Measurements from ENCODE around the gene CCR5AS.
"Not testable (repeated sequence)": the region's sequence is repeated elsewhere in the genome, so short reads cannot be mapped to it uniquely, and the experiment has no call there.

Gene CCR5AS

GRCh38 chr3:46429671-46430070 lies 22.8 kb upstream of the CCR5AS start:
- in situ Hi-C loops (cut with MboI; ENCODE audit: low sequenced_read_pairs) = no loop called here

- in situ Hi-C loops (cut with MboI; ENCODE audit: low sequenced_read_pairs) = no loop called here
These were observed 22.4 kb upstream of the CCR5AS start for GRCh38 chr3:46429250-46429649.

- in situ Hi-C loops (cut with MboI; ENCODE audit: low sequenced_read_pairs) = no loop called here
These were observed 21.3 kb upstream of the CCR5AS start for GRCh38 chr3:46427916-46428833.

GRCh38 chr3:46427404-46427803 lies 20.5 kb upstream of the CCR5AS start:
- in situ Hi-C loops (cut with MboI; ENCODE audit: low sequenced_read_pairs) = not testable (repeated sequence)

- in situ Hi-C loops (cut with MboI; ENCODE audit: low sequenced_read_pairs) = not testable (repeated sequence)
These were observed 19.6 kb upstream of the CCR5AS start for GRCh38 chr3:46426476-46426875.

GRCh38 chr3:46423588-46423987 lies 16.7 kb upstream of the CCR5AS start:
- in situ Hi-C loops (cut with MboI; ENCODE audit: low sequenced_read_pairs) = no loop called here

GRCh38 chr3:46422617-46423016 lies 15.8 kb upstream of the CCR5AS start:
- in situ Hi-C loops (cut with MboI; ENCODE audit: low sequenced_read_pairs) = no loop called here

- in situ Hi-C loops (cut with MboI; ENCODE audit: low sequenced_read_pairs) = no loop called here
These were observed 14.1 kb upstream of the CCR5AS start for GRCh38 chr3:46420931-46421330.

- in situ Hi-C loops (cut with MboI; ENCODE audit: low sequenced_read_pairs) = no loop called here
These were observed 12.9 kb upstream of the CCR5AS start for GRCh38 chr3:46419816-46420215.

- in situ Hi-C loops (cut with MboI; ENCODE audit: low sequenced_read_pairs) = no loop called here
These were observed 11.2 kb upstream of the CCR5AS start for GRCh38 chr3:46417841-46418611.

- in situ Hi-C loops (cut with MboI; ENCODE audit: low sequenced_read_pairs) = no loop called here
These were observed 10.1 kb upstream of the CCR5AS start for GRCh38 chr3:46416811-46417510.

GRCh38 chr3:46416125-46416810 lies 9.4 kb upstream of the CCR5AS start:
- in situ Hi-C loops (cut with MboI; ENCODE audit: low sequenced_read_pairs) = no loop called here

- in situ Hi-C loops (cut with MboI; ENCODE audit: low sequenced_read_pairs) = no loop called here
These were observed 7.9 kb upstream of the CCR5AS start for GRCh38 chr3:46414739-46415138.

- in situ Hi-C loops (cut with MboI; ENCODE audit: low sequenced_read_pairs) = no loop called here
These were observed 7.1 kb upstream of the CCR5AS start for GRCh38 chr3:46413951-46414350.

GRCh38 chr3:46412786-46413298 lies 6.0 kb upstream of the CCR5AS start:
- in situ Hi-C loops (cut with MboI; ENCODE audit: low sequenced_read_pairs) = no loop called here

GRCh38 chr3:46411271-46411670 lies 4.4 kb upstream of the CCR5AS start:
- in situ Hi-C loops (cut with MboI; ENCODE audit: low sequenced_read_pairs) = no loop called here

GRCh38 chr3:46410669-46411068 lies 3.8 kb upstream of the CCR5AS start:
- in situ Hi-C loops (cut with MboI; ENCODE audit: low sequenced_read_pairs) = no loop called here

- in situ Hi-C loops (cut with MboI; ENCODE audit: low sequenced_read_pairs) = no loop called here
These were observed 3.0 kb upstream of the CCR5AS start for GRCh38 chr3:46409739-46410489.

GRCh38 chr3:46408853-46409252 lies 2.0 kb upstream of the CCR5AS start:
- in situ Hi-C loops (cut with MboI; ENCODE audit: low sequenced_read_pairs) = no loop called here

GRCh38 chr3:46407970-46408369 lies 1.1 kb upstream of the CCR5AS start:
- in situ Hi-C loops (cut with MboI; ENCODE audit: low sequenced_read_pairs) = no loop called here

Data from hTERT RPE-1 (cell line).